Measurements from ENCODE around the gene RAP1GAP.

RAP1GAP gene

GRCh38 chr1:21628798-21629393, 40.3 kb downstream of the RAP1GAP start:
- Histone ChIP-seq H3K27me3 (ENCODE audit: control insufficient read depth in 2 of 2, insufficient read depth in 2 of 2, low read length in 2 of 2) (no peaks in the 10 kb centered on the region), H3K9me3 (ENCODE audit: control insufficient read depth in 2 of 2, low read length in 2 of 2) (no peaks in the 10 kb centered on the region), H3K9ac (ENCODE audit: low read depth in 1 of 2, low read length in 2 of 2) (no peak overlapping the region), H3K27ac (ENCODE audit: low read depth in 2 of 2, low read length in 2 of 2) (no peak overlapping the region), H3K4me1 (ENCODE audit: control insufficient read depth in 2 of 2, insufficient read depth in 2 of 2, low read length in 2 of 2) (peaks cover 10 to 26% of the 10 kb centered on the region in 2 donors), H3K36me3 (ENCODE audit: control insufficient read depth in 2 of 2, insufficient read depth in 2 of 2, low read length in 2 of 2) (no peaks in the 10 kb centered on the region), H3K4me3 (ENCODE audit: low read length in 2 of 2) (no peak overlapping the region)

- Histone ChIP-seq H3K9ac (ENCODE audit: low read depth in 1 of 2, low read length in 2 of 2) (no peak overlapping the region), H3K36me3 (ENCODE audit: control insufficient read depth in 2 of 2, insufficient read depth in 2 of 2, low read length in 2 of 2) (no peaks in the 10 kb centered on the region), H3K27ac (ENCODE audit: low read depth in 2 of 2, low read length in 2 of 2) (no peak overlapping the region), H3K27me3 (ENCODE audit: control insufficient read depth in 2 of 2, insufficient read depth in 2 of 2, low read length in 2 of 2) (peaks cover 0 to 2% of the 10 kb centered on the region in 2 donors), H3K4me3 (ENCODE audit: low read length in 2 of 2) (no peak overlapping the region), H3K4me1 (ENCODE audit: control insufficient read depth in 2 of 2, insufficient read depth in 2 of 2, low read length in 2 of 2) (peaks cover 11 to 23% of the 10 kb centered on the region in 2 donors), H3K9me3 (ENCODE audit: control insufficient read depth in 2 of 2, low read length in 2 of 2) (no peaks in the 10 kb centered on the region)
These were observed 42.2 kb downstream of the RAP1GAP start for GRCh38 chr1:21626921-21627339.

DNA sequence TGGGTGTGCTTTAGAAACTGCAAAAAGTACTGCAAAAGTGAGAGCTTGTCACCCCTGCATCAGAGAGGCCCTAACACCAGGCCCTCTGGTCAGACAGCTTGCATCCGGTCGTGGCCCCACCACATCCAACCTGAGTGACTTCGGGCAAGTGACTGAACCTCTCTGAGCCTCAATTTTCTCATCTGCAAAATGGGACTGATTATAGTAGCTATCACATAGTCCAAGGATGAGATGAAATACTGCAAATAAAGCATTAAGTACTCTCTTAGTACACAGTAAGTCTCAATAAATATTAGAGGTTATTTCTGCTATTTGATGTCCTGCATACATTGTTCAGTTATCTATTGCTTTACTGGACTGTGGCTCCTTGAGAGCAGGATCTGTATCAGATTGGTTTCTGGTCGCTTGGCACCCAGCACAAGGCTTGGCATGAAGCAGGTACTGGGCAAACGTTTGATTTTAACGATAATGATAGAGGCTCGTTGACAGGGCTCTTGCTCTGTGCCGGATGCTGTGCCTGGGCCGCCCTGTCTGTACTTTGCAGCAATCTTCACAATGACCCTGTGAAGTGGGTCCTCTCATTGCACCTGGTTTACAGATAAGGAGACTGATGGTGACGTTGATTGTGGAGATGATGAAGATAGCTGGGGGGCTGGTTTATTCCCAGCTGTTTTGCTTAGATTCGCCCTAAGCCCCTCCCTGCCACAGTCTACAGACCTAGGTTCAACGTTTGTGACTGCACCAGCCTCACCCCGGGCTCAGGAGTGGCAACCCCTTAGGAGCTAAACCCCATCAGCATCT, 43.6 kb downstream of the RAP1GAP start:
- peaks cover 0 to 8% of the 10 kb centered on the region in 2 donors for H3K27me3 ChIP-seq (ENCODE audit: control insufficient read depth in 2 of 2, insufficient read depth in 2 of 2, low read length in 2 of 2)
- H3K9ac ChIP-seq (ENCODE audit: low read depth in 1 of 2, low read length in 2 of 2) = no peak overlapping the region
- peaks cover 11 to 18% of the 10 kb centered on the region in 2 donors for H3K4me1 ChIP-seq (ENCODE audit: control insufficient read depth in 2 of 2, insufficient read depth in 2 of 2, low read length in 2 of 2)
- no peaks in the 10 kb centered on the region for H3K9me3 ChIP-seq (ENCODE audit: control insufficient read depth in 2 of 2, low read length in 2 of 2)
- no peak overlapping the region for H3K27ac ChIP-seq (ENCODE audit: low read depth in 2 of 2, low read length in 2 of 2)
- no peaks in the 10 kb centered on the region for H3K36me3 ChIP-seq (ENCODE audit: control insufficient read depth in 2 of 2, insufficient read depth in 2 of 2, low read length in 2 of 2)
- no peak overlapping the region for H3K4me3 ChIP-seq (ENCODE audit: low read length in 2 of 2)

DNA sequence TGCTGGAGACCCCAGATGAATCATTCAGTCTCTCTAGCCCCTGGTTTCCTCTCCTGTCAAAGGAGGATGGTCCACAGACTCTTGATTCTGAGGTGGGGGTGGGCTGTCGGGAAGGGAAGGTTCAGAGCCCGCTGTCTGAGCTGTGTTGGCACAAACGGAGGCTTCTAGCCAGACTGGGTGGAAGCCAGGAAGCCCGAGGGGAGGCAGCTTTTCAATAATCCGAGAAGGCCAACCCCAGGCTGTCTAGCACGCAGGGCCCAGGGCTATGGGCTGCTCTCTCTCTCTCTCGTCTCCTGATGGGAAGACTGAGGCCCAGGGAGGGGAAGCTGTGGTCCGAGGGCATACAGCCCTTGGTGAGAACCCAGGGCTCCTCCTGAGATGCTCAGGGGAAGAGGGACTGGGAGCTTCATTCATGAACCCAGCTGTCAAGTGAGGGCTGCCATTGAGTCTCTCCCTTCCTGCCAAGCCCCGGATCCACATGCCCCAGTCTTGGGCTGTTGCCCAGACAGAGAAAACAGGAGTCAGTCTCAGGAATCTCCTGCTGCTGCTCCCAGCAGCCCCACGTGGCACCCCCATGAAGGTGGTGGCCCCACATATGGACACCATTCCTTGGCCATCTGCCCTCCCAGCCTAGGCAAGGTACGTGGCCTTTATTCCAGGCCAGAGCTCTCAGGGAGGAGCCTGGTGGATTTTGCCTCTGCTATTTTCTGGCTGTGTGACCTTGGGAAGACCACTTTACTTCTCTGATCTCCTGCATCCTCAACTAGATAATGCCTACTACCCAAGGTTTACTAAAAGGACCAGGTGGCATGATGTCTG, 44.4 kb downstream of the RAP1GAP start:
- Histone ChIP-seq H3K9me3 (ENCODE audit: control insufficient read depth in 2 of 2, low read length in 2 of 2) (no peaks in the 10 kb centered on the region), H3K4me1 (ENCODE audit: control insufficient read depth in 2 of 2, insufficient read depth in 2 of 2, low read length in 2 of 2) (peaks cover 11 to 18% of the 10 kb centered on the region in 2 donors), H3K27ac (ENCODE audit: low read depth in 2 of 2, low read length in 2 of 2) (peak overlapping the region in 1 of 2 donors; percentile 65), H3K27me3 (ENCODE audit: control insufficient read depth in 2 of 2, insufficient read depth in 2 of 2, low read length in 2 of 2) (peaks cover 0 to 8% of the 10 kb centered on the region in 2 donors), H3K36me3 (ENCODE audit: control insufficient read depth in 2 of 2, insufficient read depth in 2 of 2, low read length in 2 of 2) (no peaks in the 10 kb centered on the region), H3K4me3 (ENCODE audit: low read length in 2 of 2) (no peak overlapping the region), H3K9ac (ENCODE audit: low read depth in 1 of 2, low read length in 2 of 2) (no peak overlapping the region)

DNA sequence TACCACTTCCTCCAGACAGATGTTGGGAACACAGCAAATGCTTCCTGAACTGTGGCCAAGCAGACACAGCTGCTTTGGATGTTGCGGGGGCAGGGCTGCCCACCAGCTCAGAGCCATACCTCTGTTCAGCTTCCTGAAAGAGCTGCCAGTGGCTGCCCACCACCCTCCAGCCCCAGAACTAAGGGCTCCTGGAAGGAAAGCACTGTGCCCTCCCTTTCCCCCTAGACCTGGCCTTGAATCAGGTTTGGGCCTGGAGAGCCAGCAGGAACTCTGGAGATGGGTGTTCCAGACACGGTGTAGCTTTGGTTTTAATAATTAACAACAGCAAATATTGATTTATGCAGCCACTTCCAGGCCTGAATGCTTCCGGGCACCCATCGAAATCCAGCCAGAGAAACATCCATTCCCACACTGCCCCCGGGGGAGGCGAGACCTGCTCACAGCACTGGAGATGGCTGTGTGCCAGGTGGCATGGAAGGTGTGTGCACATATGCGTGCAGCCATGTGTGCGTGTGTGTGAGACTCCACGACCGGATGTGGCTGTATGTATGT, 45.7 kb downstream of the RAP1GAP start:
- Histone ChIP-seq H3K27ac (ENCODE audit: low read depth in 2 of 2, low read length in 2 of 2) (peak overlapping the region; percentile 65 to 80), H3K27me3 (ENCODE audit: control insufficient read depth in 2 of 2, insufficient read depth in 2 of 2, low read length in 2 of 2) (peaks cover 0 to 8% of the 10 kb centered on the region in 2 donors), H3K4me1 (ENCODE audit: control insufficient read depth in 2 of 2, insufficient read depth in 2 of 2, low read length in 2 of 2) (peaks cover 11 to 20% of the 10 kb centered on the region in 2 donors), H3K4me3 (ENCODE audit: low read length in 2 of 2) (no peak overlapping the region), H3K36me3 (ENCODE audit: control insufficient read depth in 2 of 2, insufficient read depth in 2 of 2, low read length in 2 of 2) (no peaks in the 10 kb centered on the region), H3K9me3 (ENCODE audit: control insufficient read depth in 2 of 2, low read length in 2 of 2) (no peaks in the 10 kb centered on the region), H3K9ac (ENCODE audit: low read depth in 1 of 2, low read length in 2 of 2) (peak overlapping the region in 1 of 2 donors; percentile 61)

DNA sequence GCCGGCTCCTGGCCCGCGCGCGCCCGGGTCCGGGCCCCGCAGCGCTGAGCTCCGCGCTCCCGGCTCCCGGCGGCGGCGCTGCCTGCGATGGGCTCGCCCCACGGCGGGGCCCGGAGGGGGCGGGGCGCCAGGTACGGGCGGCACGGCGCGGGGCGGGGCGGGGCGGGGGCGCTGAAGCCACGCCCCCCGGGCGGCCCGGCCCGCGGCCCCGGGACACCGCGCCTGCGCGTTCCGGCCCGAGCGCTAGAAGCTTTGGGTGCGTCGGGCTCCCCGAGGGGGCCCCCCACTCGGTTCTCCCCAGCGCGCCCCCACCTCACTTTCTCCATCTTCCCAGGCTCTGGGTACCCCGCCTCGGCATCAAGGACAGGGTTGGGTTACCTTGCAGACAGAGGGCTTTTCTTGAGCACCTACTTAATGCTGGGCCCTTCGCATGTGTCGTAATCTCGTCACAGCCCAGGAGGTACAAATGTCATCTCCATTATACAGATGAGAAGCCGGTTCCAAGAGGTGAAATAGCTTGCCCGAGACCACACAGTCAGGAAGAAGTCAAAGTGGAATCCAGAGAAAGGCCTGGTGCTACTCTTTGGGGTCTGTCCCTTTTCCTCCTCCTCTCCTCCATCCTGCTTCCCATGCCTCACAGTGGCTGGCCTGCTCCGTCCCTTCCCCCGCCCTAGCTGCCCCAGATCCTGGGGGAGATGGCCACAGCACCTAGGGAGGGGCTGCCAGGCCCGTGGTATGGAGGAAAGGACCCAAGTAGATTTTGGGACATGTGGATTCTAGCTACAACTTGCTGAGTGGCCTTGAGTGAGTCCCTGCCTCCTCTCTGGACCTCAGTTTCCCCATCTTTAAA, 46.5 kb downstream of the RAP1GAP start:
- Histone ChIP-seq H3K27me3 (ENCODE audit: control insufficient read depth in 2 of 2, insufficient read depth in 2 of 2, low read length in 2 of 2) (peaks cover 0 to 8% of the 10 kb centered on the region in 2 donors), H3K36me3 (ENCODE audit: control insufficient read depth in 2 of 2, insufficient read depth in 2 of 2, low read length in 2 of 2) (no peaks in the 10 kb centered on the region), H3K4me3 (ENCODE audit: low read length in 2 of 2) (peak overlapping the region; percentile 20 to 38), H3K4me1 (ENCODE audit: control insufficient read depth in 2 of 2, insufficient read depth in 2 of 2, low read length in 2 of 2) (peaks cover 11 to 20% of the 10 kb centered on the region in 2 donors), H3K9me3 (ENCODE audit: control insufficient read depth in 2 of 2, low read length in 2 of 2) (no peaks in the 10 kb centered on the region), H3K27ac (ENCODE audit: low read depth in 2 of 2, low read length in 2 of 2) (peak overlapping the region; percentile 65 to 80), H3K9ac (ENCODE audit: low read depth in 1 of 2, low read length in 2 of 2) (peak overlapping the region; percentile 47 to 61)

GRCh38 chr1:21621761-21622436, 47.3 kb downstream of the RAP1GAP start:
- Histone ChIP-seq H3K4me1 (ENCODE audit: control insufficient read depth in 2 of 2, insufficient read depth in 2 of 2, low read length in 2 of 2) (peaks cover 11 to 20% of the 10 kb centered on the region in 2 donors), H3K9me3 (ENCODE audit: control insufficient read depth in 2 of 2, low read length in 2 of 2) (no peaks in the 10 kb centered on the region), H3K27ac (ENCODE audit: low read depth in 2 of 2, low read length in 2 of 2) (no peak overlapping the region), H3K27me3 (ENCODE audit: control insufficient read depth in 2 of 2, insufficient read depth in 2 of 2, low read length in 2 of 2) (peaks cover 0 to 8% of the 10 kb centered on the region in 2 donors), H3K36me3 (ENCODE audit: control insufficient read depth in 2 of 2, insufficient read depth in 2 of 2, low read length in 2 of 2) (no peaks in the 10 kb centered on the region), H3K4me3 (ENCODE audit: low read length in 2 of 2) (peak overlapping the region; percentile 57 to 72), H3K9ac (ENCODE audit: low read depth in 1 of 2, low read length in 2 of 2) (peak overlapping the region; percentile 21 to 41)

- peaks cover 0 to 8% of the 10 kb centered on the region in 2 donors for H3K27me3 ChIP-seq (ENCODE audit: control insufficient read depth in 2 of 2, insufficient read depth in 2 of 2, low read length in 2 of 2)
- no peak overlapping the region for H3K27ac ChIP-seq (ENCODE audit: low read depth in 2 of 2, low read length in 2 of 2)
- H3K36me3 ChIP-seq (ENCODE audit: control insufficient read depth in 2 of 2, insufficient read depth in 2 of 2, low read length in 2 of 2) = no peaks in the 10 kb centered on the region
- H3K9me3 ChIP-seq (ENCODE audit: control insufficient read depth in 2 of 2, low read length in 2 of 2) = no peaks in the 10 kb centered on the region
- H3K4me1 ChIP-seq (ENCODE audit: control insufficient read depth in 2 of 2, insufficient read depth in 2 of 2, low read length in 2 of 2) = peaks cover 14 to 25% of the 10 kb centered on the region in 2 donors
- H3K9ac ChIP-seq (ENCODE audit: low read depth in 1 of 2, low read length in 2 of 2) = no peak overlapping the region
- H3K4me3 ChIP-seq (ENCODE audit: low read length in 2 of 2) = peak overlapping the region; percentile 57 to 72
These were observed 48.1 kb downstream of the RAP1GAP start for GRCh38 chr1:21621051-21621450.

DNA sequence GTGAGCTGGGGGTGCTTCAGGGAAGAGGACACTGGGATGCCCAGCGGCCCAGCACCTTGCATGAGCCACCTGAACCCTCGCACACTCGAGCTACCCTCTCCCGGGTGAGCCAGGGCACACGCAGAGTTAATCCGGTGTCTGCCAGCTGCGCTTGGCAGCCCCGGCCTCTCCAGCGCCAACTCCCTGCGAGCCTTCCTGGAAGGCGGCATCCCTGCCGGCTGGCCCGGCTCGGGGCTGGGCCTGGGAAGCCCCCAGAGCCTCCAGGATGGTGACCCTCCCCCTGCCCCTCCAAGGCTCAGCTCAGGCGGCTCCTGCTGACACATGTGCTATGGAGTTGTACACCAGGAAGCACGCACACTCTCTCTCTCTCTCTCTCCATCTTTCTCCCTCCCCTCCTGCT, 48.7 kb downstream of the RAP1GAP start:
- Histone ChIP-seq H3K27me3 (ENCODE audit: control insufficient read depth in 2 of 2, insufficient read depth in 2 of 2, low read length in 2 of 2) (peaks cover 0 to 8% of the 10 kb centered on the region in 2 donors), H3K9ac (ENCODE audit: low read depth in 1 of 2, low read length in 2 of 2) (no peak overlapping the region), H3K9me3 (ENCODE audit: control insufficient read depth in 2 of 2, low read length in 2 of 2) (no peaks in the 10 kb centered on the region), H3K4me3 (ENCODE audit: low read length in 2 of 2) (peak overlapping the region; percentile 57 to 72), H3K4me1 (ENCODE audit: control insufficient read depth in 2 of 2, insufficient read depth in 2 of 2, low read length in 2 of 2) (peaks cover 14 to 30% of the 10 kb centered on the region in 2 donors), H3K36me3 (ENCODE audit: control insufficient read depth in 2 of 2, insufficient read depth in 2 of 2, low read length in 2 of 2) (no peaks in the 10 kb centered on the region), H3K27ac (ENCODE audit: low read depth in 2 of 2, low read length in 2 of 2) (no peak overlapping the region)

Measured in mucosa of rectum (tissue), 2 donors.